OCI-LY3 (cell line): Measurements from ENCODE around the gene FLCN.

Experiments
- H2AFZ ChIP-seq: fragments of 200-600, 300-600 bp; shearing (Covaris generic); 2 replicates; pipeline ENCODE4 v1.6.0; 2014; ENCODE audit warnings: antibody characterized with exemption, low read depth, low read length
- H3K27ac ChIP-seq: fragments of 200-600, 300-600 bp; sonication (generic); 2 replicates; pipeline ENCODE4 v1.5.1; 2014; ENCODE audit warnings: mild to moderate bottlenecking, low read length, moderate library complexity, mixed read lengths
- H3K27me3 ChIP-seq: fragments of 200-600, 300-600 bp; sonication (generic); 2 replicates; pipeline ENCODE4 v1.6.1; 2014; ENCODE audit warnings: low read depth, low read length, mixed read lengths
- H3K36me3 ChIP-seq: fragments of 200-600, 300-600 bp; sonication (generic); replicated peaks from 2 replicates; pipeline ENCODE3; 2014; ENCODE audit warnings: low read depth, low read length, mixed read lengths
- H3K4me1 ChIP-seq: fragments of 300-600, 200-600 bp; sonication (generic); 2 replicates; pipeline ENCODE4 v1.6.1; 2014; ENCODE audit warnings: low read length, mixed read lengths
- H3K4me2 ChIP-seq: fragments of 200-600, 300-600 bp; sonication (generic); 2 replicates; pipeline ENCODE4 v1.6.1; 2014; ENCODE audit warnings: low read length, mixed read lengths
- H3K4me3 ChIP-seq: fragments of 300-600, 200-600 bp; sonication (generic); 2 replicates; pipeline ENCODE4 v1.5.1; 2014; ENCODE audit warnings: antibody characterized with exemption, mild to moderate bottlenecking, low read length, moderate library complexity
- H3K79me2 ChIP-seq: fragments of 300-600, 200-600 bp; shearing (Covaris generic); 2 replicates; pipeline ENCODE4 v1.6.1; 2014; ENCODE audit warnings: mild to moderate bottlenecking, low read length, mixed read lengths
- H3K9ac ChIP-seq: fragments of 300-600, 200-600 bp; shearing (Covaris generic); 2 replicates; pipeline ENCODE4 v1.6.0; 2014; ENCODE audit warnings: mild to moderate bottlenecking, low read length, moderate library complexity
- H3K9me3 ChIP-seq: fragments of 200-600, 300-600 bp; shearing (Covaris generic); 2 replicates; pipeline ENCODE4 v1.6.1; 2014; ENCODE audit warnings: low read length, mixed read lengths; ENCODE audit not compliant: insufficient read depth
- H4K20me1 ChIP-seq: fragments of 200-600, 300-600 bp; sonication (generic); 2 replicates; pipeline ENCODE4 v1.6.1; 2016; ENCODE audit warnings: low read length, mixed read lengths; ENCODE audit not compliant: insufficient read depth
- EZH2phosphoT487 ChIP-seq: fragments of 200-600 bp; shearing (Covaris generic); IDR thresholded peaks from 2 replicates; pipeline ENCODE4 v1.6.1; 2018; ENCODE audit warnings: antibody characterized with exemption, mixed run types, low read depth
- TF ChIP-seq, protein P1 (sequence below): fragments of 200-600, 300-600 bp; sonication (generic); IDR thresholded peaks from 2 replicates; pipeline ENCODE4 v1.5.1; 2014; ENCODE audit warnings: antibody characterized with exemption, low read length, low read depth

FLCN gene

GRCh38 chr17:17231621-17232302 is 5.2 kb downstream of the FLCN start:
- H3K36me3 ChIP-seq: no peaks in the 10 kb centered on the region
- no peaks in the 10 kb centered on the region for H3K9me3 ChIP-seq
- no peak overlapping the region for H3K4me2 ChIP-seq
- peaks cover 11% of the 10 kb centered on the region for H4K20me1 ChIP-seq
- no peak overlapping the region for H2AFZ ChIP-seq
- H3K4me3 ChIP-seq: no peak overlapping the region
- TF ChIP-seq EZH2phosphoT487: no peak
- TF ChIP-seq, protein P1, sequence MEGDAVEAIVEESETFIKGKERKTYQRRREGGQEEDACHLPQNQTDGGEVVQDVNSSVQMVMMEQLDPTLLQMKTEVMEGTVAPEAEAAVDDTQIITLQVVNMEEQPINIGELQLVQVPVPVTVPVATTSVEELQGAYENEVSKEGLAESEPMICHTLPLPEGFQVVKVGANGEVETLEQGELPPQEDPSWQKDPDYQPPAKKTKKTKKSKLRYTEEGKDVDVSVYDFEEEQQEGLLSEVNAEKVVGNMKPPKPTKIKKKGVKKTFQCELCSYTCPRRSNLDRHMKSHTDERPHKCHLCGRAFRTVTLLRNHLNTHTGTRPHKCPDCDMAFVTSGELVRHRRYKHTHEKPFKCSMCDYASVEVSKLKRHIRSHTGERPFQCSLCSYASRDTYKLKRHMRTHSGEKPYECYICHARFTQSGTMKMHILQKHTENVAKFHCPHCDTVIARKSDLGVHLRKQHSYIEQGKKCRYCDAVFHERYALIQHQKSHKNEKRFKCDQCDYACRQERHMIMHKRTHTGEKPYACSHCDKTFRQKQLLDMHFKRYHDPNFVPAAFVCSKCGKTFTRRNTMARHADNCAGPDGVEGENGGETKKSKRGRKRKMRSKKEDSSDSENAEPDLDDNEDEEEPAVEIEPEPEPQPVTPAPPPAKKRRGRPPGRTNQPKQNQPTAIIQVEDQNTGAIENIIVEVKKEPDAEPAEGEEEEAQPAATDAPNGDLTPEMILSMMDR: no peak
- peaks cover 10% of the 10 kb centered on the region for H3K4me1 ChIP-seq
- no peak overlapping the region for H3K9ac ChIP-seq
- no peaks in the 10 kb centered on the region for H3K27me3 ChIP-seq
- H3K79me2 ChIP-seq: peaks cover 34% of the 10 kb centered on the region
- H3K27ac ChIP-seq: no peak overlapping the region

GRCh38 chr17:17229416-17230384 is 7.3 kb downstream of the FLCN start:
- H3K4me2 ChIP-seq: no peak overlapping the region
- no peaks in the 10 kb centered on the region for H4K20me1 ChIP-seq
- TF ChIP-seq, protein P1: no peak
- TF ChIP-seq EZH2phosphoT487: no peak
- H3K27me3 ChIP-seq: no peaks in the 10 kb centered on the region
- no peaks in the 10 kb centered on the region for H3K9me3 ChIP-seq
- no peak overlapping the region for H3K9ac ChIP-seq
- H3K79me2 ChIP-seq: peaks cover 15% of the 10 kb centered on the region
- H2AFZ ChIP-seq: no peak overlapping the region
- H3K4me3 ChIP-seq: no peak overlapping the region
- no peak overlapping the region for H3K27ac ChIP-seq
- H3K36me3 ChIP-seq: peaks cover 10% of the 10 kb centered on the region
- no peaks in the 10 kb centered on the region for H3K4me1 ChIP-seq

- TF ChIP-seq, protein P1: no peak
- TF ChIP-seq EZH2phosphoT487: no peak
Observed at GRCh38 chr17:17228521-17229279, 8.3 kb downstream of the FLCN start.

More at GRCh38 chr17:17228521-17229279, 8.3 kb downstream of the FLCN start:
- H4K20me1 ChIP-seq: no peaks in the 10 kb centered on the region
- H3K4me2 ChIP-seq: no peak overlapping the region
- no peaks in the 10 kb centered on the region for H3K4me1 ChIP-seq
- H3K9ac ChIP-seq: no peak overlapping the region
- no peaks in the 10 kb centered on the region for H3K9me3 ChIP-seq
- no peak overlapping the region for H3K4me3 ChIP-seq
- H3K27me3 ChIP-seq: no peaks in the 10 kb centered on the region
- H3K79me2 ChIP-seq: peaks cover 6% of the 10 kb centered on the region; the same call in 1 of the 2 replicates
- H3K36me3 ChIP-seq: peaks cover 15% of the 10 kb centered on the region
- H3K27ac ChIP-seq: no peak overlapping the region
- H2AFZ ChIP-seq: no peak overlapping the region
